Stimulated activated CD8-positive, alpha-beta memory T cell treated with anti-CD3 and anti-CD28 coated beads, Interleukin-2, amount 100 ng/mL, for 48 hours (primary cell): ENCODE data around the gene HECTD4.
A peak's percentile ranks its signal among the peaks of the same experiment; 100 is the strongest.
"Not testable (repeated sequence)": the region's sequence is repeated elsewhere in the genome, so short reads cannot be mapped to it uniquely, and the experiment has no call there.

Source experiments
- DNase-seq, 2 donors: peaks; one replicate each; pipeline ENCODE4 v3.0.0-alpha.2; 2020; ENCODE audit warnings: low read depth in 2 of 2

Gene HECTD4

GRCh38 chr12:112406519-112407488, 24.6 kb upstream of the HECTD4 start:
- DNase-seq: no peak

GRCh38 chr12:112401903-112402498, 19.8 kb upstream of the HECTD4 start:
- DNase-seq: no peak

DNA sequence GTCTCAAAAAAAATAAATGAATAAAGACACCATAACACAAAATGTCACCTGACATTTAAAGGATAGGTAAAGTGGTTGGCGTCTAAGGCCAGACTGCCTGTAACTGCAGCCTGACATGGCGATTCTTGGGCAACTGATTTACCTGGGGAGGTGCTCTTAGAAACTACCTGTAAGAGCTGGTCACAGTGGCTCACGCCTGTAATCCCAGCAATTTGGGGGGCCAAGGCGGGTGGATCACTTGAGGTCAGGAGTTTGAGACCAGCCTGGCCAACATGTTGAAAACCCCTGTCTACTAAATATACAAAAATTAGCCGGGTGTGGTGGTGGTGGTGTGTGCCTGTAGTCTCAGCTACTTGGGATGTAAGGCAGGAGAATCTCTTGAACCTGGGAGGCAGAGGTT, 18.8 kb upstream of the HECTD4 start:
- no peak for DNase-seq

- DNase-seq: no peak
Measured at GRCh38 chr12:112393328-112393727, 11.1 kb upstream of the HECTD4 start.

GRCh38 chr12:112389922-112390654, 7.9 kb upstream of the HECTD4 start:
- DNase-seq: not testable (repeated sequence)

GRCh38 chr12:112389228-112389627, 7.0 kb upstream of the HECTD4 start:
- DNase-seq: no peak

- DNase-seq: no peak
Measured at GRCh38 chr12:112386726-112387125, 4.5 kb upstream of the HECTD4 start.

GRCh38 chr12:112382866-112383265, 635 bp upstream of the HECTD4 start:
- no peak for DNase-seq

GRCh38 chr12:112381406-112381882, 787 bp downstream of the HECTD4 start:
- peak; percentile 17 to 37 for DNase-seq

DNA sequence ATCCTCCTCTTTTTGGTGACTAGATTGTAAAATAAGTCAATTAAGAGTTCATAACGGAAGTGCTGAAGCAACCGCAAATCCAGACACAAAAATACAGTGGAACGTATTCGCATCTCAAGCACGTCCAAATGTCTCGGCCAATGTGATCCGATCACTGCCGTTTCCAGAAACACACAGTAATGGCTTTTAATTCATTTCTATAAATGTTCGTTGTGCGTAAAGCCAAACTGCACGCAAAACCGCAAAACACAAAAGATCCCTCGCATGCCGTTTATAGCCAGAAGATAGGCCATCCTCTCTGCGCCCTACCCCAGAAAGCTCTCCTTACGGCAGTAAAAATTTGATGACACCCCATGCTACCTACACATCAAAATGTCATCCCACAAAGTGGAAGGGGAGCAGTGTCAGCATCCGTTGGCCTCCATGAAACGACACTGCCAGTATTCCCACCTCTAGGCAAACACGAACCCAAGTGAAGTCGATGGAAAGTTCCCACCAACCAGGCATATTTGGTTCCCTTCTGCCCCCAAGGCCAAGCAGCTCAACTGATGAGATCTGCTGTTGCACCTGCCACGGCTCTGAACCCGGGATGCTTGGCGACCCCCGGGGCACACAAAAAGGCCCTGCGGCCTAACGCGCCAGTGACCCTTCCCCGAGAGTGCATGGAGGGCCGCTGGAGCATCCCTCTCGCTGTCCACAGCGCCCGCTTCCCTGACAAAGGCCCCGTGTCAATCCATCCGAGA, 1.4 kb downstream of the HECTD4 start:
- no peak for DNase-seq

- DNase-seq: no peak
Measured at GRCh38 chr12:112375105-112375504, 7.1 kb downstream of the HECTD4 start.

- DNase-seq: no peak
Measured at GRCh38 chr12:112374166-112374740, 8.0 kb downstream of the HECTD4 start.

GRCh38 chr12:112370868-112371510, 11.2 kb downstream of the HECTD4 start:
- DNase-seq: no peak

DNA sequence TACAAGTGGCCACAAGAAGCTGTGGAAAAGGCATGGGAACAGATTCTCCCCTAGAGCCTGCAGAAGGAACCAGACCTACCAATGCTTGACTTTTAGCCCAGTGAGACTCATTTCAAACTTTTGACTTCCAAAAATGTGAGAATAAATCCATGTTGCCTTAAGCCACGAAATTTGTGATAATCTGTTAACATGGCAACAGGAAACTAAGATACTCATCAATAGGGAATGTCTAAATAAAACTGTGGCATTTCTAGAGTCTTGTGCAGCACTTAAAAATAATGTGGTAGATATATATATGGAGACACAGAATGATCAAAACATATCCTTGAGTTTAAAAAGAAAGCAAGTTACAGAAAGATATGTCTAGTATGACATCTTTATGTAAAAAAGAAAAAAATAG, 12.0 kb downstream of the HECTD4 start:
- DNase-seq: no peak

- DNase-seq: no peak
Measured at GRCh38 chr12:112368856-112369255, 13.4 kb downstream of the HECTD4 start.

GRCh38 chr12:112367965-112368364, 14.3 kb downstream of the HECTD4 start:
- DNase-seq: no peak

DNA sequence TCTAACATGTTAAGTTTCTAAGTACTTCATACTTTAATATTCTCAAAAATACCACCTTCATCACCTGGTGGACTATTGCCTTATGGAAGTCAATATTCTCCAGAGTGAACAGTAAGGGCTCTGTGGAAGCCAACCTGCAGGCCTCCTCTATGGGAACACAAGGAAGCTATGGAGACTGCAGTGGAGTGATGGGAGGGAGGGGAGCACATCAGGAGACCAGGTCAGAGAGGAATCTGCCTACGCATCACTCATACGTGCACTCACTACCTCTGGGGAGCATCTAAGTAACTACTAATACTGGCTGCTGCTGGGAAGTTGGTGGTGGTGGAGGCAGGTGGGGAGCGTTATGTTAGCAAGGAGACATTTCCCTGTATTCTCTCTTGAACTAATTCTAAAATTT, 19.9 kb downstream of the HECTD4 start:
- DNase-seq: no peak

- no peak for DNase-seq
Measured at GRCh38 chr12:112361271-112361670, 21.0 kb downstream of the HECTD4 start.

GRCh38 chr12:112359290-112359689, 22.9 kb downstream of the HECTD4 start:
- DNase-seq: no peak

DNA sequence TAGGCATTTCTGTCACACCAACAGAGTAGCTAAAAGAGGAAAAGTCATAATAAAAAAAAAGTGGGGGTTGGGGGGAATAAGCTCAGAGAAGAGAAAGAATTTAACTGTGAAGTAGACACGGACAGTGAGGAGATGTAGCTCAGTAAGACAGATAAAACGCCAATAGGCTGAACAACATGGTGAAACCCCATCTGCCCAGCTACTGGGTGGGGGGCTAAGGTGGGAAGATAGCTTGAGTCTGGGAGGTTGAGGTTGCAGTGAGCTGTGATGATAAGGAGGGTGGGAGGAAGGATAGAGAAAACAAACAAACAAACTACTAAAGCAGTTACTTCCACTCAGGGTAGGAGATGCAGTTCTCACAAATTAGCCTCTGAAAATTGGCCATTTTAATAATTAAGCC, 25.0 kb downstream of the HECTD4 start:
- DNase-seq: no peak

DNA sequence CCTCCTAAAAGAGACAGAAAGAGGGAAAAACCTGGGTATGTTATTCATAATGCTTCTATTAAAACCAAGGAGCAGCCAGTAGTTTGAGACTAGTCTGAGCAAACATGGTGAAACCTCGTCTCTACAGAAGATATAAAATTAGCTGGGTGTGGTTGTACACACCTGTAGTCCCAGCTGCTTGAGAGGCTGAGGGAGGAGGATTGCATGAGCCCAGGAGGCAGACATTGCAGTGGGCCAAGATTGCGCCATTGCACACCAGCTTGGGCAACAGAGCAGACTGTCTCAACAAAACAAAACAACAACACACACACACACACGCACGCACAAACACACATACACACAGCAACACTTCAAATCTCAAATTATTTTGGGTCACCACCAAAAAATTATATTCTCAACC, 27.8 kb downstream of the HECTD4 start:
- DNase-seq: no peak
